ENCODE results near the gene AK1. TPM values are rescaled to one million over a fixed set of nuclear protein-coding genes. Genes with fewer than 3 reads are reported as not detected.

AK1 gene
- total and polyA plus RNA-seq, 2 of the 13 experiments (the other 11 are each of a cell fraction or from before 2014, with no cell fraction given): 19.1 to 32.8 TPM

- BruUV-seq (replicated peaks): no TSS peak
- Histone ChIP-seq H4K20me1 (ENCODE audit: insufficient read depth, low read length) (no peaks in the 10 kb centered on the region), H3K4me2 (ENCODE audit: low read depth, low read length) (no peak overlapping the region), H3K36me3 (replicated peaks in 1 of 2; ENCODE audit: control insufficient read depth in 1 of 2, insufficient read depth in 2 of 2, low read length in 2 of 2) (no peaks in the 10 kb centered on the region; a peak in 1 of 5 replicates), H3K9me3 (ENCODE audit: low read length) (no peaks in the 10 kb centered on the region), H3K4me1 (ENCODE audit: insufficient read depth, low read length) (peaks cover 56% of the 10 kb centered on the region), H3K9ac (ENCODE audit: insufficient read depth, low read depth, low read length) (no peak overlapping the region), H3K27ac (ENCODE audit: extremely low read length, insufficient read depth, low read length) (no peak overlapping the region), H3K4me3 (replicated peaks in 1 of 3; ENCODE audit: insufficient read depth in 1 of 3, low read depth in 2 of 3, low read length in 3 of 3) (no peak overlapping the region), H2AFZ (ENCODE audit: low read length) (no peak overlapping the region), H3K79me2 (ENCODE audit: insufficient read depth, low read length) (no peaks in the 10 kb centered on the region), H3K27me3 (ENCODE audit: control insufficient read depth in 1 of 2, insufficient read depth in 2 of 2, low read length in 2 of 2) (no peaks in the 10 kb centered on the region)
- no peak for TF ChIP-seq FOSL2 (CRISPR knock-in tag; IDR thresholded peaks at IDR 0.05)
- no peak for TF ChIP-seq MNT (IDR thresholded peaks at IDR 0.05)
- no peak for TF ChIP-seq FOXK1 (CRISPR knock-in tag; IDR thresholded peaks at IDR 0.05; ENCODE audit: borderline replicate concordance, low read depth)
- no peak for TF ChIP-seq LCORL (IDR thresholded peaks at IDR 0.05)
- no peak for TF ChIP-seq LCORL (CRISPR knock-in tag; IDR thresholded peaks at IDR 0.05)
- no peak for TF ChIP-seq ONECUT2 (CRISPR knock-in tag; IDR thresholded peaks at IDR 0.05)
- no peak for TF ChIP-seq TRAFD1 (CRISPR knock-in tag; IDR thresholded peaks at IDR 0.05; ENCODE audit: borderline replicate concordance)
- no peak for TF ChIP-seq ZNF275 (CRISPR knock-in tag; IDR thresholded peaks at IDR 0.05; ENCODE audit: borderline replicate concordance)
- no peak for DNase-seq (ENCODE audit: low spot score)
- in situ Hi-C loops (cut with HindIII; ENCODE audit: extremely low pct_ligation_motif_present, low pct_unique_long_range_greater_than_20kb): no loop called here
- FAIRE-seq: no peak
- no peak for ATAC-seq
- POLR2A ChIA-PET: interaction anchor here (1.4 kb wide), 1 partner anchor 70 kb away, joined by 3 read pairs; no protein-coding TSS in a partner anchor
- CTCF ChIA-PET (ENCODE audit: low intra/inter-chr PET ratio, low total read pairs): no interaction called here
- intact Hi-C loops (cut with micrococcal nuclease; ENCODE audit: unreplicated experiment): no loop called here
- 78% methylated on average over 13 of the region's 13 CpGs for WGBS (ENCODE audit: low lambda C conversion rate)
Observed at GRCh38 chr9:127863191-127863621, 14.3 kb downstream of the AK1 start.

All from HepG2 (cell line).